Measurements from ENCODE around the gene TNFRSF4. TPM values are rescaled to one million over a fixed set of nuclear protein-coding genes. Genes with fewer than 3 reads are reported as not detected.
A peak's percentile ranks its signal among the peaks of the same experiment; 100 is the strongest.
"Not testable (repeated sequence)": the region's sequence is repeated elsewhere in the genome, so short reads cannot be mapped to it uniquely, and the experiment has no call there.

TNFRSF4 gene
- polyA plus RNA-seq, 2 of the 4 experiments (the other 2 are of a cell fraction) = not detected

DNA sequence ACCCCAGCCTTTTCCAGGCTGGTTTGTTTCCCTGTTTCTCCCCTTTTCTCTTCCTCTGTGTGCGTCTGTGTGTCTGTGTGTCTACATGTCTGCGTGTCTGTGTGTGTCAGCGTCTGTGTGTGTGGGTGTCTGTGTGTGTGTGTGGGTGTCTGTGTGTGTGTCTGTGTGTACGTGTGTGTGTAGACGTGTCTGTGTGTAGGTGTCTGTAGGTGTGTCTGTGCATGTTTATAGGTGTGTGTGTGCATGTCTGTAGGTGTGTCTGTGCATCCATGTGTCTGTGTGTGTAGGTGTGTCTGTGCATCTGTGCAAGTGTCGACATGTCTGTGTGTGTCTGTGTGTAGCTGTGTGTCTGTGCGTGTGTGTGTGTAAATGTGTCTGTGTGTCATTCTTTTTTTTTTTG is 37.0 kb downstream of the TNFRSF4 start:
- POLR2A ChIA-PET = no interaction called here
- TF ChIP-seq FOXS1 (CRISPR knock-in tag; IDR thresholded peaks at IDR 0.05) (no peak), EHMT2 (IDR thresholded peaks at IDR 0.05; ENCODE audit: low read depth) (no peak), KDM5A (IDR thresholded peaks at IDR 0.05) (no peak), GATA3 (IDR thresholded peaks at IDR 0.05; ENCODE audit: borderline replicate concordance) (no peak), ZFP36 (IDR thresholded peaks at IDR 0.05; ENCODE audit: borderline replicate concordance, partially characterized antibody) (no peak), ESRRA (IDR thresholded peaks at IDR 0.05; ENCODE audit: borderline replicate concordance, low read length) (no peak), RAD21 (conservative IDR thresholded peaks at IDR 0.05 in 1 of 2, IDR thresholded peaks at IDR 0.05 in 1 of 2) (no peak), HOXB13 (CRISPR knock-in tag; IDR thresholded peaks at IDR 0.05; ENCODE audit: low read depth) (no peak), HDAC2 (IDR thresholded peaks at IDR 0.05) (no peak), SREBF2 (IDR thresholded peaks at IDR 0.05) (no peak), CBX8 (IDR thresholded peaks at IDR 0.05) (no peak), NPAS2 (CRISPR knock-in tag; IDR thresholded peaks at IDR 0.05; ENCODE audit: borderline replicate concordance) (no peak), CBX2 (IDR thresholded peaks at IDR 0.05; ENCODE audit: borderline replicate concordance, low read depth) (no peak)
- TF ChIP-seq, protein P1, sequence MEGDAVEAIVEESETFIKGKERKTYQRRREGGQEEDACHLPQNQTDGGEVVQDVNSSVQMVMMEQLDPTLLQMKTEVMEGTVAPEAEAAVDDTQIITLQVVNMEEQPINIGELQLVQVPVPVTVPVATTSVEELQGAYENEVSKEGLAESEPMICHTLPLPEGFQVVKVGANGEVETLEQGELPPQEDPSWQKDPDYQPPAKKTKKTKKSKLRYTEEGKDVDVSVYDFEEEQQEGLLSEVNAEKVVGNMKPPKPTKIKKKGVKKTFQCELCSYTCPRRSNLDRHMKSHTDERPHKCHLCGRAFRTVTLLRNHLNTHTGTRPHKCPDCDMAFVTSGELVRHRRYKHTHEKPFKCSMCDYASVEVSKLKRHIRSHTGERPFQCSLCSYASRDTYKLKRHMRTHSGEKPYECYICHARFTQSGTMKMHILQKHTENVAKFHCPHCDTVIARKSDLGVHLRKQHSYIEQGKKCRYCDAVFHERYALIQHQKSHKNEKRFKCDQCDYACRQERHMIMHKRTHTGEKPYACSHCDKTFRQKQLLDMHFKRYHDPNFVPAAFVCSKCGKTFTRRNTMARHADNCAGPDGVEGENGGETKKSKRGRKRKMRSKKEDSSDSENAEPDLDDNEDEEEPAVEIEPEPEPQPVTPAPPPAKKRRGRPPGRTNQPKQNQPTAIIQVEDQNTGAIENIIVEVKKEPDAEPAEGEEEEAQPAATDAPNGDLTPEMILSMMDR (IDR thresholded peaks at IDR 0.05) = no peak
- TF ChIP-seq, protein P2, sequence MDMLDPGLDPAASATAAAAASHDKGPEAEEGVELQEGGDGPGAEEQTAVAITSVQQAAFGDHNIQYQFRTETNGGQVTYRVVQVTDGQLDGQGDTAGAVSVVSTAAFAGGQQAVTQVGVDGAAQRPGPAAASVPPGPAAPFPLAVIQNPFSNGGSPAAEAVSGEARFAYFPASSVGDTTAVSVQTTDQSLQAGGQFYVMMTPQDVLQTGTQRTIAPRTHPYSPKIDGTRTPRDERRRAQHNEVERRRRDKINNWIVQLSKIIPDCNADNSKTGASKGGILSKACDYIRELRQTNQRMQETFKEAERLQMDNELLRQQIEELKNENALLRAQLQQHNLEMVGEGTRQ (IDR thresholded peaks at IDR 0.05) = no peak
- FAIRE-seq = no peak
- no peak overlapping the region for H3K27ac ChIP-seq
- H3K9me3 ChIP-seq = no peaks in the 10 kb centered on the region
- 18% methylated on average over 7 of the region's 7 CpGs for WGBS (ENCODE audit: missing lambda C conversion rate)
- no peaks in the 10 kb centered on the region for H3K4me1 ChIP-seq
- CTCF ChIA-PET = no interaction called here
- no peak overlapping the region for H3K4me2 ChIP-seq
- no peak for DNase-seq (ENCODE audit: low read depth in 1 of 2, low spot score in 1 of 2)
- ATAC-seq = no peak
- H3K4me3 ChIP-seq = no peak overlapping the region

DNA sequence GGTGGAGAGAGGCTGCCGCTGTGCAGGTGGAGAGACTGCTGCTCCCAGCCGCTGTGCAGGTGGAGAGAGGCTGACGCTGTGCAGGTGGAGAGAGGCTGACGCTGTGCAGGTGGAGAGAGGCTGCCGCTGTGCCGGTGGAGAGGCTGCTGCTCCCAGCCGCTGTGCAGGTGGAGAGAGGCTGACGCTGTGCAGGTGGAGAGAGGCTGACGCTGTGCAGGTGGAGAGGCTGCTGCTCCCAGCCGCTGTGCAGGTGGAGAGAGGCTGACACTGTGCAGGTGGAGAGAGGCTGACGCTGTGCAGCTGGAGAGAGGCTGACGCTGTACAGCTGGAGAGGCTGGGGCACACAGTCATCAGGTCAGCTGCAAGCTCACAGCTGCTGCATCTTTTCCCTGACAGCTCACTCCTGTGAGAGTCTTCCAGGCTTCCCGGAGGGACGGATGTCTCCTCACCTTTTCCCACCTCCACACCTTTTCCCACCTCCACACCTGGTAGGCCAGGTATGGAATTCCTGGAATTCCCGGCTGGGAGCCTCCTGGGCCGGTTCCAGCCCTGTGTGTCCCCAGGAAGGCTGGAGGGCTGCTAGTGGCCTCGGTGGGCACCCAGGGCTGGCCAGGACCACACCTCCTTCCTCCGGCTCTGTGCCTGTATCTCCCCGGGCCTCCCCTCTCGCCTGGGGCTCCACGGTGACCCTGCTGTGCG is 37.7 kb downstream of the TNFRSF4 start:
- FAIRE-seq; H3K4me2 ChIP-seq; POLR2A ChIA-PET; CTCF ChIA-PET; H3K4me1 ChIP-seq; H3K9me3 ChIP-seq; H3K4me3 ChIP-seq; H3K27ac ChIP-seq; DNase-seq (ENCODE audit: low read depth in 1 of 2, low spot score in 1 of 2): not testable (repeated sequence)
- WGBS (ENCODE audit: missing lambda C conversion rate) = 15% methylated on average over 12 of the region's 22 CpGs
- peak; percentile 16 to 21; a peak in 1 of 6 replicates for ATAC-seq

DNA sequence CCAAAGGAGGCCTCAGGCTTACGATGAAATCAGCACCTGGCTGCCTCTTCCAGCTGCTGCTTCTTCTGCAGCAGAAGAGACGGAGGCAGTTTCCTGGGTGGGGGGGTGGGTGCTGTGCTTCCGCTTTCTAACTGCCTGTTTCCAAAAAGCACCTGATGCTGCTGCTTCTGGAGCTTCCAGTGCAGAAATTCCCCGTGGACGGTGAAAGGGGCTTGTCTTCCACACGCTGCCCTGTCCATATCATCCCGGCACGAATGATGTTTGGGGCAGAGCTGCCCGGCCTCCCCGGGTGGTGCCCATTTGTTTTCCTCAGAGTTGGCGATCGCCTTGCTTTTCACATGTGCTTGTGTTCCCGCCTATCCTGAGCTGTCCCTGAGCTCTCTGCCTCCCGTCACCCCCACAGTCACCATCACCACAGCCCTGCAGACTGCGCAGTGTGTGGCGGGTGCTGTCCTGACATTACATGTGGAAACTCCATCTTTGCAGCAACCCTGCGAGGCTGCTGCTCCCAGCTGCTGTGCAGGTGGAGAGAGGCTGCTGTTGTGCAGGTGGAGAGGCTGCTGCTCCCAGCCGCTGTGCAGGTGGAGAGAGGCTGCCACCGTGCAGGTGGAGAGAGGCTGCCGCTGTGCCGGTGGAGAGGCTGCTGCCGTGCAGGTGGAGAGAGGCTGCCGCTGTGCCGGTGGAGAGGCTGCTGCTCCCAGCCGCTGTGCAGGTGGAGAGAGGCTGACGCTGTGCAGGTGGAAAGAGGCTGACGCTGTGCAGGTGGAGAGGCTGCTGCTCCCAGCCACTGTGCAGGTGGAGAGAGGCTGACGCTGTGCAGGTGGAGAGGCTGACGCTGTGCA is 38.5 kb downstream of the TNFRSF4 start:
- no peaks in the 10 kb centered on the region for H3K4me1 ChIP-seq
- 64% methylated on average over 16 of the region's 29 CpGs for WGBS (ENCODE audit: missing lambda C conversion rate)
- no peak overlapping the region for H3K4me2 ChIP-seq
- POLR2A ChIA-PET = no interaction called here
- FAIRE-seq (no peak), ATAC-seq (no peak), DNase-seq (ENCODE audit: low read depth in 1 of 2, low spot score in 1 of 2) (no peak)
- no peaks in the 10 kb centered on the region for H3K9me3 ChIP-seq
- TF ChIP-seq EHF (CRISPR knock-in tag; IDR thresholded peaks at IDR 0.05) = no peak
- no peak for TF ChIP-seq HOXA7 (CRISPR knock-in tag; IDR thresholded peaks at IDR 0.05)
- TF ChIP-seq, protein P3, sequence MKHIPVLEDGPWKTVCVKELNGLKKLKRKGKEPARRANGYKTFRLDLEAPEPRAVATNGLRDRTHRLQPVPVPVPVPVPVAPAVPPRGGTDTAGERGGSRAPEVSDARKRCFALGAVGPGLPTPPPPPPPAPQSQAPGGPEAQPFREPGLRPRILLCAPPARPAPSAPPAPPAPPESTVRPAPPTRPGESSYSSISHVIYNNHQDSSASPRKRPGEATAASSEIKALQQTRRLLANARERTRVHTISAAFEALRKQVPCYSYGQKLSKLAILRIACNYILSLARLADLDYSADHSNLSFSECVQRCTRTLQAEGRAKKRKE (CRISPR knock-in tag; IDR thresholded peaks at IDR 0.05; ENCODE audit: low read depth) = no peak
- TF ChIP-seq RARB (CRISPR knock-in tag; IDR thresholded peaks at IDR 0.05) = no peak
- no peak for TF ChIP-seq NPAS2 (CRISPR knock-in tag; IDR thresholded peaks at IDR 0.05; ENCODE audit: borderline replicate concordance)
- CTCF ChIA-PET = no interaction called here
- H3K27ac ChIP-seq = no peak overlapping the region
- no peak overlapping the region for H3K4me3 ChIP-seq

All from A549 (cell line).